ENCODE results near the gene P4HA2.

- no peak for TF ChIP-seq CTCF (conservative IDR thresholded peaks at IDR 0.05; ENCODE audit: low read length)
- TF ChIP-seq EZH2phosphoT487 (IDR thresholded peaks at IDR 0.05; ENCODE audit: borderline replicate concordance, low read depth, low read length) = no peak
Observed at GRCh38 chr5:132228241-132229035, 785 bp upstream of the P4HA2 start.
